Cardiac septum (tissue), 1 donor: ENCODE measurements around the gene AMBRA1. TPM values are rescaled to one million over a fixed set of nuclear protein-coding genes. Genes with fewer than 3 reads are reported as not detected.

Experiments
- DNase-seq: peaks from one replicate; pipeline ENCODE4 v3.0.0-alpha.2; 2020; ENCODE audit warnings: low spot score
- intact Hi-C: fragments of 100-400 bp; cut with DNase I; formaldehyde crosslinking; loops from one replicate; pipeline ENCODE4 v1.14.0; 2022
- microRNA-seq: library from miRNA; unstranded; fragments of <30 nt; microRNA quantifications from one replicate; pipeline ENCODE4 v1.2.0, GENCODE V29; 2020
- total RNA-seq: library from RNA; stranded (reverse); fragmentation: NEBNext Ultra II Directional; extraction: Animal tissue kit (Norgen Biotek cat#: 25700); gene quantifications from one replicate; pipeline ENCODE4 v1.2.1, GENCODE V29; 2021
- donor health status: DM: no; HTN: no; CAD: no.

Gene AMBRA1
- total RNA-seq, 1 donor from 2014 or later, result 18.0 TPM

GRCh38 chr11:46346886-46347636 lies 246.8 kb downstream of the AMBRA1 start, which contains the start of gene DGKZ:
Gene DGKZ (plus strand): TSS chr11:46347463. CDS start chr11:46347660, 197 bp downstream.
- DNase-seq, result peak; percentile 96
- intact Hi-C loops, result no loop called here

Small RNAs within 50 kb of the gene (microRNA-seq; reads per million reads assigned to microRNA genes)
- not detected for gene MIR3160-1
- gene MIR3160-2, result not detected
- gene MIR4688, result not detected

Other genes starting within 250 kb of the AMBRA1 start
- gene DGKZ, start 246.6 kb downstream of the AMBRA1 start, total RNA-seq, result 66.8 TPM
- 6.2 TPM for gene MDK, start 212.4 kb downstream of the AMBRA1 start, total RNA-seq
- 0.27 TPM for gene CHRM4, start 202.2 kb downstream of the AMBRA1 start, total RNA-seq
- gene HARBI1, start 23.2 kb upstream of the AMBRA1 start, total RNA-seq, result 2.9 TPM
- 43.4 TPM for gene ATG13, start 23.5 kb upstream of the AMBRA1 start, total RNA-seq
- 152 TPM for gene ARHGAP1, start 106.6 kb upstream of the AMBRA1 start, total RNA-seq
- gene ZNF408, start 107.0 kb upstream of the AMBRA1 start, total RNA-seq, result 6.7 TPM
- gene F2, start 125.2 kb upstream of the AMBRA1 start, total RNA-seq, result not detected